HG03521 (cell line): Measurements from ENCODE around the gene EDN1.
"Not testable (repeated sequence)": the region's sequence is repeated elsewhere in the genome, so short reads cannot be mapped to it uniquely, and the experiment has no call there.

Experiments
- ATAC-seq: cut with Tn5 transposase; IDR thresholded peaks from one replicate; pipeline ENCODE4 v1.9.1; 2021; ENCODE audit warnings: mild to moderate bottlenecking, moderate library complexity; ENCODE audit not compliant: unreplicated experiment

EDN1 gene

GRCh38 chr6:12293931-12294807, 4.0 kb downstream of the EDN1 start:
- no peak for ATAC-seq

DNA sequence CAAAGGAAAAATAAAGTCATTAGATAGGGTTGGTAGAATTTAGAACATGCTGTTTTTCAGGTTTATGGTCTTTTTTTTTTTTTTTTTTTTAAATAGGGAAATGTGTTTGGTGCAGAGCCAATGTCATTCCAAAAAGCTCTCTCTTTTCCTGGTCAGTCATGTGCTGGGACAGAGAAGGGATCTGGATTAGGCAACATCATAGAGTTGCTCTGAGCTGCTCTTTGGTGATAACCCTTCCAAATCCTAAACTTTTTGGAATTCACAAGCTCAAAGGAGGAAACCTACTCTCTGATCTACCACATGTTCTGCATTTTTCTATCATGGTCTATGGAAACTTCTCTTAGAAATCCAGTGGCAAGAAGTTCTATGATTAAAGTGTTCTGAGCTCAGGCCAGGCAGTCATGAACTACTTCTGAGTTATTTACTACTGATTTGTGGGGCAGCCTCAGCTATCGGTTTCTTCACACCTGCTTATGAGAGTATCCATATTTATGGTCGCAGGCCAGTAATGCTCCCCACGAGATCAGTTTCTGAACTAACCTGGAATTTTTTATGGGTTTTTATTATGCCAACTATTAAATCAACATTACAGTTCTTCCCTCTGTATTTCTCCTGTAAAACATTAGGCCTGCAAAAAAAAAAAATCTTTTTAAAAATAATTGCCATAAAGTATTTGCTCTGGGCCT, 4.8 kb downstream of the EDN1 start:
- no peak for ATAC-seq

DNA sequence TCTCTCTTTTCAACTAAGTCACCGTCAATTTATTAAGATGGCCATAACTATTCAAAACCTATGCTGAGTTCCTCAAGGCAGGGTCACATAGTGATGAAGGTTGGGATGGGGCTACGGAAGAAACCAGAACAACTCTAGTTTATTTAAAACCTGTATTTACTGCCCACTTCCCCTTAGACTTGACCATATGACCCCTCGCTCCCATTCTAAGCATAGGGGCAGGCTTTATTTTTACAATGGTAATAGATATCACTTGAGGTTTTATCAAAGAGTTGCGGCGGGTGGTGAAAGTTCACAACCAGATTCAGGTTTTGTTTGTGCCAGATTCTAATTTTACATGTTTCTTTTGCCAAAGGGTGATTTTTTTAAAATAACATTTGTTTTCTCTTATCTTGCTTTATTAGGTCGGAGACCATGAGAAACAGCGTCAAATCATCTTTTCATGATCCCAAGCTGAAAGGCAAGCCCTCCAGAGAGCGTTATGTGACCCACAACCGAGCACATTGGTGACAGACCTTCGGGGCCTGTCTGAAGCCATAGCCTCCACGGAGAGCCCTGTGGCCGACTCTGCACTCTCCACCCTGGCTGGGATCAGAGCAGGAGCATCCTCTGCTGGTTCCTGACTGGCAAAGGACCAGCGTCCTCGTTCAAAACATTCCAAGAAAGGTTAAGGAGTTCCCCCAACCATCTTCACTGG, 5.5 kb downstream of the EDN1 start:
- no peak for ATAC-seq

DNA sequence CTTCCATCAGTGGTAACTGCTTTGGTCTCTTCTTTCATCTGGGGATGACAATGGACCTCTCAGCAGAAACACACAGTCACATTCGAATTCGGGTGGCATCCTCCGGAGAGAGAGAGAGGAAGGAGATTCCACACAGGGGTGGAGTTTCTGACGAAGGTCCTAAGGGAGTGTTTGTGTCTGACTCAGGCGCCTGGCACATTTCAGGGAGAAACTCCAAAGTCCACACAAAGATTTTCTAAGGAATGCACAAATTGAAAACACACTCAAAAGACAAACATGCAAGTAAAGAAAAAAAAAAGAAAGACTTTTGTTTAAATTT, 6.1 kb downstream of the EDN1 start:
- ATAC-seq: no peak

DNA sequence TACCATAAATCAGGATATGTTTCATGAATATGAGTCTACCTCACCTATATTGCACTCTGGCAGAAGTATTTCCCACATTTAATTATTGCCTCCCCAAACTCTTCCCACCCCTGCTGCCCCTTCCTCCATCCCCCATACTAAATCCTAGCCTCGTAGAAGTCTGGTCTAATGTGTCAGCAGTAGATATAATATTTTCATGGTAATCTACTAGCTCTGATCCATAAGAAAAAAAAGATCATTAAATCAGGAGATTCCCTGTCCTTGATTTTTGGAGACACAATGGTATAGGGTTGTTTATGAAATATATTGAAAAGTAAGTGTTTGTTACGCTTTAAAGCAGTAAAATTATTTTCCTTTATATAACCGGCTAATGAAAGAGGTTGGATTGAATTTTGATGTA, 6.4 kb downstream of the EDN1 start:
- no peak for ATAC-seq

DNA sequence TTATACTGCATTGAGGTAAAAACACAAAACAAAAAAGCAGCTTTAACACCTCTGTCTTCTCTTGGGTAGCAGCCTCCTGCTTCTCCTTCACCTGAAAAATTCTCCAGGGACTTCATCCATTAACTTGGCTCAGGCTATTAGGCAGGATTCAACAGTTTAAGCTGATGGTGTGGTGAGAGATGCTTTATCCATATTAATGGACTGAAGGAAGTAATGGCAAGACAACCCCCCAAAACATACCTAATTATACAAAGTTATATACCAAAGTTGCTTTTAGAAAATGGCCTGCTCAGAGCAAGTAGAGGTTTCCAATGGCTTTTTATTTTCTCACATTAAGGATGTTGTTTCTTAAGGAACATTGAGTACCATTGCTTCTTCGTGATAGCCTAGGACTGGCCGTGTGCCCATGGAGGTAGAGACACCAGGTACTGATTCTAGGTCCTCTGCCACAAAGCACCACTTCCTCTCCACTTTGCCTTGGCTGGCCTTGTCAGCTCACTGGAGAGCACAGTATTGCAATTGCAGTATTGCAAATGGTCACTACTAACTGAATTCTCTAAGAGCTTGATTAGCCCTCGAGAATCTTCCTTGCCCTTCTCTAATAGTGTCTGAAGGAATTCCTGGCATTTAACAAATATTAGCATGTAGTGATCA, 7.3 kb downstream of the EDN1 start:
- ATAC-seq: no peak

- no peak for ATAC-seq
Measured at GRCh38 chr6:12298017-12298978, 8.1 kb downstream of the EDN1 start.

DNA sequence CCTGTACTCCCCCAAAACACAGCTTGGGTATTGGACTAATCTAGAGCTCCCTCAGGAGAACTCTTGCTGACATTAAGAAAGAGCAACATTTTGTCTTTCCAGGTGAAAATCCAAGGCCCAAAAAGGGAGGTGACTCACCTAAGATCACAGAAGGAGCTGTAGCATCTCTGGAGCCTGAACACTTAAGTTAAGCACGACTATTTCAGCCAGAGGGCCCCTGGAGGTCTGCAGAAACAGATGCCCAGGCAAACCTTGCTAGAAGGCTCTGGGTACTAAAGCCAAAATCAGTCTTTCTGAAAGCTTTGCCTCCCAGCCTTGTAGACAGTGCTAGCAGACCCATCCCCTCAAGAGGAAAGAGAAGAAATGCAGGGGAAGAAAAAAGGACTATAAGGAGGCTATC, 8.8 kb downstream of the EDN1 start:
- no peak for ATAC-seq

- ATAC-seq: no peak
Measured at GRCh38 chr6:12301018-12301417, 10.9 kb downstream of the EDN1 start.

DNA sequence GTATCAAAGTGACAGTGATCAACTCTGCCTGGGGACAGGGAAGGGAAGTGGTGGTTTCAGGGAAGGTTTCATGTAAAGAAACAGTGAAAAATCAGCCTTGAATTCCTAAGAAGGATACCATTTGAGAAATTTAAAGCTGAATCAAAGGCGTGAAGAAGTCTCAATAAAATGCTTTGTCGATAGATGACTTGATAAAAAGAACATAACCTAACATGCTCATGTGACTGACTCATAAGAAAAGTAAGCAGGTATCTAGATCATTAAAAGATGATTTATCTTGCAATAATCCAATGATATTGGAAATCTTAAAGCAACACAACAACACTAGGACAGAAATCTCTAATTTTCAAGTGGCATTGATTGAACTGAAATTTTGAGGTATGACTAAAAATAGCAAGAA, 14.3 kb downstream of the EDN1 start:
- ATAC-seq: no peak

DNA sequence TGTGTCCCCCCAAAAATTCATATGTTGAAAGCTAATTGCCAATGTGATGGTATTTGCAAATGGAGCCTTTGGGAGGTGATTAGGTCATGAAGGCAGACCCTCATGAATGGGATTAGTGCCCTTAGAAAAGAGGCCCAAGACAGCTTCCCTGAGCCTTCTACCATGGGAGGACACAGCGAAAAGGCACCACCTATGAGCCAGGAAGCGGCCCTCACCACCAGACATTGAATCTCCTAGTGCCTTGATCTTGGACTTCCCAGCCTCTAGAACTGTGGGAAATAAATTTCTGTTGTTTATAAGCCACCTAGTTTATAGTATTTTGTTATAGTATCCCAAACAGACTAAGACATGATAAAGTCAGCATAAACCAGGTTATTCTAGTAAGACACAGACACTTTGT, 18.9 kb downstream of the EDN1 start:
- ATAC-seq: no peak

- no peak for ATAC-seq
Measured at GRCh38 chr6:12311106-12311505, 20.9 kb downstream of the EDN1 start.

DNA sequence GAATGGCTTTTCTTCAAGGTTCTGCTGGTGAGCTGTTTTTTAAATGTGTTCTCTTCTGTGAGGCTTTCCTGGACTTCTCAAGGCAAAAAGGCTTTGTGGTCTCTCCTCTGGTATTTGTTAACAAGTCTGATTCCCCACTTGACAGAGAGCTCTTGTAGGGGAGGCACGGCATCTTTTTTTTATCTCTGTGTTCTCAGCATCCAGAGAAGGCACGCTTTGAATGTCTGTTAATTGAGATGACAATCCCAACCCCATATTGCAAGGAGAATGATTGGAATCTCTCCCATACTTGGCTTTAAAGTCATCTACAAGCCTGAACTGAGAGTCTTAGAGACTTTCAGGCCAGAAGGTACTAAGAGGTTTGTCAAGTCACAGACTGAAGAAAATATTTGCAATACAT, 22.6 kb downstream of the EDN1 start:
- no peak for ATAC-seq

DNA sequence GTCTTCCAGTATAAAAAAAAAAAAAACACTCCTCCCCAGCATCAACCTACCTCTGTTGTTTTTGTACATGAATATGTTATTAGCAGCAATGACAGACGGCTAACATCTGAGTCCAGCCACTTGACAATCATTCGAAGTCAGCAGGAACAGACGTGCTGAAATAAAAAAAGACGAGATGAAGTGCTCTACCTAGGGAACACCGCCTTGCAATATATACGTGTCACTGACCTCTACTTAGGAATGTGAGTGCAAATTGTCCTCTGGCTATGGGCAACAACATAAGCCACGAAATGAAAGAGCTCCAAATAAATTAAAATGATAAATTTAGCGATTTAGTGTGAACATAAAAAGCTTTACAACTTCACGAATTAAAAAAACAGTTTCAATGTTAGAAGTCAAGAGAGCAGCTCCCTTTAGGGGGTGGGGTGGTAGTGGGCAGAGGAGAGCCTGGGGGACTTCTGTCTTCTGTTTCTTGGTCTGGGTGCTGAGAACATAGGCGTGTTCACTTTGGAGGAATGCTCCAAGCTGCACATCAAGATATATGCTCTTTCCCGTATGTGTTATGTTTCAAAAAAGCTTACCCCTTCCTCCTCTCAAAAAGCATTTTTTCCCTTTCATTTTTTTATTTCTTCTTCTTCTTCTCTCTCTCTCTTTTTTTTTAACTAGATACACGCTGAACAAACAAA, 23.3 kb downstream of the EDN1 start:
- no peak for ATAC-seq

GRCh38 chr6:12313992-12314589, 23.9 kb downstream of the EDN1 start:
- no peak for ATAC-seq

- ATAC-seq: no peak
Measured at GRCh38 chr6:12314751-12315150, 24.6 kb downstream of the EDN1 start.

DNA sequence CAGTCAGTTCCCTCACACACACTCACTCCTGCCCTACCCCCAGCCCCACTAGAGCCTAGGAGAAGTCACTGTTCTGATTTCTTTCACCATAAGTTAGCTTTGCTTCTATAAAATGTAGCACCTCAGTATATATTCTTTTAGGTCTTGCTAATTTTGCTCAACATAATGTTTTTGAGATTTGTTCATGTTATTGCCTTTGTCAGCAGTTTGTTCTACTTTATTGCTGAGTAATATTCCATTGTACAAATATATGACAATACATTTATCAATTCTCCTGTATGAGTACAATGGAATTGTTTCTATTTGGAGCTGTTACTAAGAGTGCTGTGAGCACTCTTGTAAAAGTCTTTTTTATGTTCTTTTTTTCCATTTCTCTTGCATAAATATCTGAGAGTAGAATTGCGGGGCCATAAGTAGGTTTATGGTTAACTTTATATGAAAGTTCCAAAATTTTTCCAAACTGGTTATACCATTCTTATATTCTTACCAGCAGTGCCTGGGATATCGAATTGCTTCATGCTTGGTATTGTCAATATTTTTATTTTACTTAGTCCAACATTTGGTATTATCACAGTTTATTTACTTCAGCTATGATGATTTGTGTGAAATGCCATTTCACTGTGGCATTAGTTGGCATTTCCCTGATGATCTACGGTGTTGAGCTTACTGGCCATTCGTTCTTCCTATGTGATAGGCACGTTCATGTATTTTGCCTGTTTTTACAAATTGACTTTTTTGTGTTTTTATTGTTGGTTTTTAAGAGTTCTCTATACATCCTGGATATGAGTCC, 25.3 kb downstream of the EDN1 start:
- ATAC-seq: no peak

- ATAC-seq: no peak
Measured at GRCh38 chr6:12318749-12319148, 28.6 kb downstream of the EDN1 start.

GRCh38 chr6:12320074-12320473, 29.9 kb downstream of the EDN1 start:
- ATAC-seq: not testable (repeated sequence)
